BLaER1 (cell line): ENCODE measurements around the gene DDX56.
A peak's percentile ranks its signal among the peaks of the same experiment; 100 is the strongest.

Experiments used
- H3K27ac ChIP-seq: shearing (Covaris generic); formaldehyde crosslinking; 2 replicates; pipeline ENCODE4 v1.8.1; 2022
- H3K27me3 ChIP-seq: shearing (Covaris generic); formaldehyde crosslinking; 2 replicates; pipeline ENCODE4 v1.8.1; 2022
- H3K36me3 ChIP-seq: shearing (Covaris generic); formaldehyde crosslinking; 2 replicates; pipeline ENCODE4 v1.8.1; 2022
- H3K4me1 ChIP-seq: shearing (Covaris generic); formaldehyde crosslinking; 2 replicates; pipeline ENCODE4 v1.8.1; 2022
- H3K4me2 ChIP-seq: shearing (Covaris generic); formaldehyde crosslinking; 2 replicates; pipeline ENCODE4 v1.8.1; 2022
- H3K4me3 ChIP-seq: shearing (Covaris generic); formaldehyde crosslinking; 2 replicates; pipeline ENCODE4 v1.8.1; 2022
- H3K9ac ChIP-seq: shearing (Covaris generic); formaldehyde crosslinking; 2 replicates; pipeline ENCODE4 v1.8.1; 2022
- H3K9me3 ChIP-seq: shearing (Covaris generic); formaldehyde crosslinking; 2 replicates; pipeline ENCODE4 v1.8.1; 2022
- H4K20me1 ChIP-seq: shearing (Covaris generic); formaldehyde crosslinking; 2 replicates; pipeline ENCODE4 v1.8.1; 2022
- Cebpa-rat ChIP-seq: shearing (Covaris generic); IDR thresholded peaks from 2 replicates; pipeline ENCODE4 v1.8.1; 2022

DDX56 gene

DNA sequence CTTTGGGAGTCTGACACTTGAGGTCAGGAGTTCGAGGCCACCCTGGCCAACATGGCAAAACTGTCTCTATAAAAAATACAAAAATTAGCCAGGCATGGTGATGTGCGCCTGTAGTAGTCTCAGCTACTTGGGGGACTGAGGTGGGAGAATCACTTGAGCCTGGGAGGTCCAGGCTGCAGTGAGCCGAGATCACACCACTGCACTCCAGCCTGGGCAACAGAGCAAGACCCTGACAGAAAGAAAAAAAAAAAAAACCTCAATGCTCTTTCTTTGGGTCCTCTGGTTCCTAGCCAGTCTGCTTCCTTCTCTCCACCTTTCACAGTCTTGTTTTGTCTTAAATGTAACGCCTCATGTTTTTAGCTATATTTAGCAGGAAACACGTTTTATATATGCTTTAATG lies 42.1 kb upstream of the DDX56 start:
- H3K4me1 ChIP-seq, result no peaks in the 10 kb centered on the region
- H3K9ac ChIP-seq, result no peak overlapping the region

GRCh38 chr7:44615149-44615611 lies 41.5 kb upstream of the DDX56 start:
- H3K36me3 ChIP-seq, result peaks cover 8% of the 10 kb centered on the region
- no peaks in the 10 kb centered on the region for H3K27me3 ChIP-seq
- TF ChIP-seq Cebpa-rat, result no peak
- H3K4me1 ChIP-seq, result no peaks in the 10 kb centered on the region
- H3K4me2 ChIP-seq, result no peak overlapping the region
- H3K9ac ChIP-seq, result no peak overlapping the region
- H3K27ac ChIP-seq, result no peak overlapping the region
- H3K4me3 ChIP-seq, result no peak overlapping the region
- H3K9me3 ChIP-seq, result no peaks in the 10 kb centered on the region
- peaks cover 85% of the 10 kb centered on the region for H4K20me1 ChIP-seq

More for the DNA sequence above, 42.1 kb upstream of the DDX56 start:
- no peak overlapping the region for H3K4me3 ChIP-seq
- H3K27me3 ChIP-seq, result no peaks in the 10 kb centered on the region
- H3K9me3 ChIP-seq, result no peaks in the 10 kb centered on the region
- peaks cover 85% of the 10 kb centered on the region for H4K20me1 ChIP-seq
- H3K27ac ChIP-seq, result no peak overlapping the region
- TF ChIP-seq Cebpa-rat, result no peak
- no peak overlapping the region for H3K4me2 ChIP-seq
- H3K36me3 ChIP-seq, result peaks cover 8% of the 10 kb centered on the region

GRCh38 chr7:44609829-44610228 lies 36.1 kb upstream of the DDX56 start:
- Histone ChIP-seq H3K27ac (no peak overlapping the region), H3K36me3 (no peaks in the 10 kb centered on the region), H3K9me3 (no peaks in the 10 kb centered on the region), H3K27me3 (no peaks in the 10 kb centered on the region), H4K20me1 (peaks cover 57% of the 10 kb centered on the region), H3K4me2 (peak overlapping the region; percentile 88; the same call in 1 of the 2 replicates), H3K9ac (no peak overlapping the region), H3K4me1 (peaks cover 34% of the 10 kb centered on the region), H3K4me3 (no peak overlapping the region)
- no peak for TF ChIP-seq Cebpa-rat

- Histone ChIP-seq H3K4me2 (peak overlapping the region; percentile 88), H3K27me3 (no peaks in the 10 kb centered on the region), H3K4me3 (no peak overlapping the region), H3K9me3 (no peaks in the 10 kb centered on the region), H3K9ac (no peak overlapping the region), H4K20me1 (peaks cover 54% of the 10 kb centered on the region), H3K36me3 (no peaks in the 10 kb centered on the region), H3K4me1 (peaks cover 34% of the 10 kb centered on the region), H3K27ac (no peak overlapping the region)
- no peak for TF ChIP-seq Cebpa-rat
Measured at GRCh38 chr7:44608916-44609648, 35.4 kb upstream of the DDX56 start.

DNA sequence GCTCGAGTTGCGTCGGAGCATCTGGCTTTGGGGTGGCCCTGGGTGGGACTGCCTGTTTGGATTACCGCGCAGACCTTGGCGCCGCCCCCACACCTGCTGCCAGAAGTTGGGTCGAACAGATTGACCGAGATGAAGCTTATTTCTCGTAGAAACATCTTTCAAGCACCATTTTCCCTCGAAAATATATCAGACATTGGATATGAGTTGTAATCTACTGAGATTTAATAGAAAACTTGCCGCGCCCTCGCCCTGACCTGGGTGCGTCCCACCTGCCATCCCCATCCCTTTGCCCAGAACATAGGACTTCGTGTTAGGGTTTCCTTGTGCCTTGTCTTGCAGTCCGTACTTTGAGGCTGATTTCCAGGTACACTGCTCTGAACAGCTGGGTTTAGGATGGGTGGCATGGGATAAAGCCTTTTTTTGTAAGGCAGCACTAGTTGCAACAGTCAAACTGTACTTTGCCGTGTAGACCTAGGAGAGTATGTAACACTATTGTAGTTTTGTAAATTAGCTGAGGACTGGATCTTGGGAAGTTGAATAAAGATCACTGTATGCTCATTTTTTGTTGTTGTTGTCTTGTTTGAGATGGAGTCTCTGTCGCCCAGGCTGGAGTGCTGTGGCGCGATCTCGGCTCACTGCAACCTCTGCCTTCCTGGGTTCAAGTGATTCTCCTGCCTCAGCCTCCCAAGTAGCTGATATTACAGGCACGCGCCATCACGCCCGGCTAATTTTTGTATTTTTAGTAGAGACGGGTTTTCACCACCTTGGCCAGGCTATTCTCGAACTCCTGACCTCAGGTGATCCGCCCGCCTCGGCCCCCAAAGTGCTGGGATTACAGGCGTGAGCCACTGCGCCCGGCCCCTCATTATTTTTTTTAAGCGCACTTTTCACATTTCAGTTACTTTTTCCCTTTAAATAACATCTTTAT lies 33.7 kb upstream of the DDX56 start:
- TF ChIP-seq Cebpa-rat, result no peak
- Histone ChIP-seq H3K4me2 (peak overlapping the region; percentile 88), H3K4me3 (peak overlapping the region; percentile 77), H3K9me3 (no peaks in the 10 kb centered on the region), H4K20me1 (peaks cover 37% of the 10 kb centered on the region), H3K27ac (peak overlapping the region; percentile 76), H3K9ac (peak overlapping the region; percentile 82), H3K36me3 (no peaks in the 10 kb centered on the region), H3K4me1 (peaks cover 37% of the 10 kb centered on the region), H3K27me3 (no peaks in the 10 kb centered on the region)

DNA sequence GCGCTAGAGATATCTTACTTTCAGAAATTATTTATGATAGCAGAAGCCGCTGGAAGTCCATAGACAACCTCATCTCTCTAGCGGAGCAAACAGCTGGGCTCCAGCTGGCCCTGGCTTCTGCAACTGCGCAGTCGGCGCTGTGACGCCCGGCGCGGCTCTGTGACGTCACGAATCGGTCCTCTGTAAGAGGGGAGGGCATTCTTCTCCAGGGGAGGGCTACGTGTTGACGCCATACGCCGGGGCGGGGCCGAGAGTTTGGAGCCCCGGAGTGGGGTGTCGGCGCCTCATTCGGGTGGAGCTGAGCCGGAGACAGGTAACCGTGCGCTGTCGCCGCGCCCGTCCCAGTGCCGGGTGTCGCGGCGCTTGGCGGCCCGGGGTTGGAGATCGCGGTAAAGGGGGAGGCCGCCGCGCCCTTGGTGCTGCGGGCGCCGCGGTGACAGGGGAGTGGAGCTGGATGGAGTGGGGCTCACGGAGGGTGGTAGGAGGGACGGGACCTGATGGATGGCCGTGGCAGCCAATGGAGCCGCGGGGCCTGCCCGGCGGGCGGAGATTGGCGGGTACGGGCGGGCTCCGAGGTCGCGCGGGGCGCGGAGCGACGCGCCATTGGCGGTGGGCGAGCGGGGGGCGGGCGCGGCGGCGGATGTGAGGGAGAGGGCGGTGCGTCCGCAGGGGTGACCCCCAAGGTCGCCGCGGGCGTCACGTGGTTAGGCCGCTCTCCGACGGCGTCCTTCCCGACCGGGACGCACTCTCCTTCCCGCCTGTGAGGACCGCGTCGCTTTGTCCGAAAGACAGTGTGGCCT lies 32.8 kb upstream of the DDX56 start, which contains the start of gene OGDH:
Gene OGDH (plus strand): TSS at position 287 of the 800 bp plus-strand sequence. CDS start 17,717 bp downstream, outside the sequence.
- Histone ChIP-seq H3K9ac (peak within 1 kb of the TSS; percentile 82), H3K27me3 (no peaks in the 10 kb centered on the region), H4K20me1 (peaks cover 28% of the 10 kb centered on the region), H3K36me3 (no peaks in the 10 kb centered on the region), H3K4me2 (peak within 1 kb of the TSS; percentile 88), H3K27ac (peak within 1 kb of the TSS; percentile 76), H3K4me1 (peaks cover 41% of the 10 kb centered on the region), H3K4me3 (peak within 1 kb of the TSS; percentile 77), H3K9me3 (no peaks in the 10 kb centered on the region)
- peak; percentile 5; the same call in 1 of the 2 replicates for TF ChIP-seq Cebpa-rat

- no peak overlapping the region for H3K9ac ChIP-seq
- no peaks in the 10 kb centered on the region for H3K36me3 ChIP-seq
- peaks cover 41% of the 10 kb centered on the region for H3K4me1 ChIP-seq
- TF ChIP-seq Cebpa-rat, result no peak
- H3K4me3 ChIP-seq, result no peak overlapping the region
- peaks cover 12% of the 10 kb centered on the region for H4K20me1 ChIP-seq
- H3K27ac ChIP-seq, result no peak overlapping the region
- no peak overlapping the region for H3K4me2 ChIP-seq
- no peaks in the 10 kb centered on the region for H3K27me3 ChIP-seq
- no peaks in the 10 kb centered on the region for H3K9me3 ChIP-seq
Measured at GRCh38 chr7:44604941-44605340, 31.2 kb upstream of the DDX56 start.

GRCh38 chr7:44603193-44603592 lies 29.5 kb upstream of the DDX56 start:
- Histone ChIP-seq H3K4me2 (no peak overlapping the region), H3K9me3 (no peaks in the 10 kb centered on the region), H3K4me3 (no peak overlapping the region), H3K27ac (no peak overlapping the region), H3K4me1 (peaks cover 24% of the 10 kb centered on the region), H3K36me3 (no peaks in the 10 kb centered on the region), H3K9ac (no peak overlapping the region), H3K27me3 (no peaks in the 10 kb centered on the region), H4K20me1 (no peaks in the 10 kb centered on the region; the same call in 1 of the 2 replicates)
- TF ChIP-seq Cebpa-rat, result no peak

DNA sequence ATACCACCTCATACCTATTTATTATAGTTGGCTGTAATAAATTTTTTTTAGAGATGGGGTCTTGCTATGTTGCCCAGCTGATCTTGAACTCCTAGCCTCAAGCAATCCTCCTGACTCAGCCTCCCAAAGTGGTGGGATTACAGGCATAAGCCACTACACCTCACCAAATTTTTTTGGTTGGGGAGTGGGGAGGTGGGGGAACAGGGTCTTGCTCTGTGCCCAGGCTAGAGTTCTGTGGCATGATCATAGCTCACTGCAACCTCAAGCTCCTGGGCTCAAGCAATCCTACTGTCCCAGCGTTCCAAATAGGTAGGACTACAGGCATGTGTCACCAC lies 28.8 kb upstream of the DDX56 start:
- no peaks in the 10 kb centered on the region for H3K36me3 ChIP-seq
- no peak overlapping the region for H3K4me3 ChIP-seq
- TF ChIP-seq Cebpa-rat, result no peak
- no peaks in the 10 kb centered on the region for H4K20me1 ChIP-seq
- H3K4me2 ChIP-seq, result no peak overlapping the region
- H3K4me1 ChIP-seq, result peaks cover 18% of the 10 kb centered on the region
- no peak overlapping the region for H3K27ac ChIP-seq
- H3K9ac ChIP-seq, result no peak overlapping the region
- H3K9me3 ChIP-seq, result no peaks in the 10 kb centered on the region
- no peaks in the 10 kb centered on the region for H3K27me3 ChIP-seq
